ENCODE data around the gene FBXL16.
A peak's percentile ranks its signal among the peaks of the same experiment; 100 is the strongest.

FBXL16 gene

DNA sequence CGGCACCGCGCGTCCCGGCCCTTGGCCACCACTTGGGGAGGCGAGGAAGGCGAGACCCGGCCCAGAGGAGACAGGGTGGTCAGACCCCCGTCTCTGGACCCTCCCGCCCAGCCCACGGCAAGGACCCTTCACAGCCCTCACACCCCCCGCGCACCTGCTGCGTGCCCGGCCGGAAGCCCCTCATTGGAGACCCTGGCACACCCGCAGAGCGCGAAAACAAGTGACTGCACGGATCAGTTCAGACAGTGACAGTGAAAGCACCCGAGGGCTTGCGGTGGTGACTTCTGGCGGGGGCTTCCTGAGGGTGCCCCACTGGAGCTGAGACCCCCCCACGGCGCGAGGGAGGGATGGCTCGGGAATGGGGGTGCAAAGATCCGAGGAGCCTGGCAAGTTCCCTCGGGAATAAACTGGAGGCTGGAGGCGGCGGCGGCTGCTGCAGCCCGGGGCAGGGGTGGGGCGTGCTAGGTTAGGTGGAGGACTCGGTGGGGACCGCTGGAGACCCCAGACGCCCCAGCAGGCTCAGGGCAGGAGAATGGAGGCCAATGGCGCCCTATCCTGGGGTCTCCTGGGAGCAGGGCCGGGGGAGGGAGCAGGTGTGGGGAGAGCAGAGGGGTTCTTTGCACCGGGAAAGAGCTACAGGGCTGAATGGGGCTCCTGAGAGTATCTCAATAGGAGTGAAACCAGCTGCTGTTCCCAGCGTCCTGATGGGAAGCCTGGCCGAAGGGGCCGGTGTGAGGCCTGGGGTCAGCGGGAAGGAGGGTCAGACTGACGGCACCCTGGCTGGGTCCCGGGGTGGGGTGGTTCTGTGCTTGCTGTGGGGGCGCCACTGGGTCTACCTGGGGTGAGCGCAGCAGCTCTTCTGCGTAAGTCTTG lies 824 bp upstream of the FBXL16 start (continued):
- TF ChIP-seq, protein P1, sequence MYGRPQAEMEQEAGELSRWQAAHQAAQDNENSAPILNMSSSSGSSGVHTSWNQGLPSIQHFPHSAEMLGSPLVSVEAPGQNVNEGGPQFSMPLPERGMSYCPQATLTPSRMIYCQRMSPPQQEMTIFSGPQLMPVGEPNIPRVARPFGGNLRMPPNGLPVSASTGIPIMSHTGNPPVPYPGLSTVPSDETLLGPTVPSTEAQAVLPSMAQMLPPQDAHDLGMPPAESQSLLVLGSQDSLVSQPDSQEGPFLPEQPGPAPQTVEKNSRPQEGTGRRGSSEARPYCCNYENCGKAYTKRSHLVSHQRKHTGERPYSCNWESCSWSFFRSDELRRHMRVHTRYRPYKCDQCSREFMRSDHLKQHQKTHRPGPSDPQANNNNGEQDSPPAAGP (tag by site-specific recombination; IDR thresholded peaks at IDR 0.05), result 0 out of 2 replicates have a peak, but pooled peaks have one; percentile 26
- TF ChIP-seq, protein P2, sequence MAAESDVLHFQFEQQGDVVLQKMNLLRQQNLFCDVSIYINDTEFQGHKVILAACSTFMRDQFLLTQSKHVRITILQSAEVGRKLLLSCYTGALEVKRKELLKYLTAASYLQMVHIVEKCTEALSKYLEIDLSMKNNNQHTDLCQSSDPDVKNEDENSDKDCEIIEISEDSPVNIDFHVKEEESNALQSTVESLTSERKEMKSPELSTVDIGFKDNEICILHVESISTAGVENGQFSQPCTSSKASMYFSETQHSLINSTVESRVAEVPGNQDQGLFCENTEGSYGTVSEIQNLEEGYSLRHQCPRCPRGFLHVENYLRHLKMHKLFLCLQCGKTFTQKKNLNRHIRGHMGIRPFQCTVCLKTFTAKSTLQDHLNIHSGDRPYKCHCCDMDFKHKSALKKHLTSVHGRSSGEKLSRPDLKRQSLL (tag by site-specific recombination; IDR thresholded peaks at IDR 0.05), result no peak
- TF ChIP-seq ZNF785 (tag by site-specific recombination; IDR thresholded peaks at IDR 0.05), result no peak
- TF ChIP-seq, protein P3, sequence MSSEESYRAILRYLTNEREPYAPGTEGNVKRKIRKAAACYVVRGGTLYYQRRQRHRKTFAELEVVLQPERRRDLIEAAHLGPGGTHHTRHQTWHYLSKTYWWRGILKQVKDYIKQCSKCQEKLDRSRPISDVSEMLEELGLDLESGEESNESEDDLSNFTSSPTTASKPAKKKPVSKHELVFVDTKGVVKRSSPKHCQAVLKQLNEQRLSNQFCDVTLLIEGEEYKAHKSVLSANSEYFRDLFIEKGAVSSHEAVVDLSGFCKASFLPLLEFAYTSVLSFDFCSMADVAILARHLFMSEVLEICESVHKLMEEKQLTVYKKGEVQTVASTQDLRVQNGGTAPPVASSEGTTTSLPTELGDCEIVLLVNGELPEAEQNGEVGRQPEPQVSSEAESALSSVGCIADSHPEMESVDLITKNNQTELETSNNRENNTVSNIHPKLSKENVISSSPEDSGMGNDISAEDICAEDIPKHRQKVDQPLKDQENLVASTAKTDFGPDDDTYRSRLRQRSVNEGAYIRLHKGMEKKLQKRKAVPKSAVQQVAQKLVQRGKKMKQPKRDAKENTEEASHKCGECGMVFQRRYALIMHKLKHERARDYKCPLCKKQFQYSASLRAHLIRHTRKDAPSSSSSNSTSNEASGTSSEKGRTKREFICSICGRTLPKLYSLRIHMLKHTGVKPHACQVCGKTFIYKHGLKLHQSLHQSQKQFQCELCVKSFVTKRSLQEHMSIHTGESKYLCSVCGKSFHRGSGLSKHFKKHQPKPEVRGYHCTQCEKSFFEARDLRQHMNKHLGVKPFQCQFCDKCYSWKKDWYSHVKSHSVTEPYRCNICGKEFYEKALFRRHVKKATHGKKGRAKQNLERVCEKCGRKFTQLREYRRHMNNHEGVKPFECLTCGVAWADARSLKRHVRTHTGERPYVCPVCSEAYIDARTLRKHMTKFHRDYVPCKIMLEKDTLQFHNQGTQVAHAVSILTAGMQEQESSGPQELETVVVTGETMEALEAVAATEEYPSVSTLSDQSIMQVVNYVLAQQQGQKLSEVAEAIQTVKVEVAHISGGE (tag by site-specific recombination; conservative IDR thresholded peaks at IDR 0.05; ENCODE audit: low read depth), result no peak
- TF ChIP-seq ZNF792 (tag by site-specific recombination; IDR thresholded peaks at IDR 0.05), result no peak
- no peak for TF ChIP-seq ZNF426 (tag by site-specific recombination; IDR thresholded peaks at IDR 0.05)
- no peak for TF ChIP-seq ZNF223 (tag by site-specific recombination; IDR thresholded peaks at IDR 0.05)
- TF ChIP-seq ZNF169 (tag by site-specific recombination; IDR thresholded peaks at IDR 0.05), result no peak
- TF ChIP-seq, protein P4, sequence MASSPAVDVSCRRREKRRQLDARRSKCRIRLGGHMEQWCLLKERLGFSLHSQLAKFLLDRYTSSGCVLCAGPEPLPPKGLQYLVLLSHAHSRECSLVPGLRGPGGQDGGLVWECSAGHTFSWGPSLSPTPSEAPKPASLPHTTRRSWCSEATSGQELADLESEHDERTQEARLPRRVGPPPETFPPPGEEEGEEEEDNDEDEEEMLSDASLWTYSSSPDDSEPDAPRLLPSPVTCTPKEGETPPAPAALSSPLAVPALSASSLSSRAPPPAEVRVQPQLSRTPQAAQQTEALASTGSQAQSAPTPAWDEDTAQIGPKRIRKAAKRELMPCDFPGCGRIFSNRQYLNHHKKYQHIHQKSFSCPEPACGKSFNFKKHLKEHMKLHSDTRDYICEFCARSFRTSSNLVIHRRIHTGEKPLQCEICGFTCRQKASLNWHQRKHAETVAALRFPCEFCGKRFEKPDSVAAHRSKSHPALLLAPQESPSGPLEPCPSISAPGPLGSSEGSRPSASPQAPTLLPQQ (tag by site-specific recombination; IDR thresholded peaks at IDR 0.05), result no peak
- TF ChIP-seq ZNF214 (tag by site-specific recombination; IDR thresholded peaks at IDR 0.05; ENCODE audit: borderline replicate concordance), result no peak
- no peak for TF ChIP-seq ZBTB48 (tag by site-specific recombination; IDR thresholded peaks at IDR 0.05)
- TF ChIP-seq REPIN1 (tag by site-specific recombination; IDR thresholded peaks at IDR 0.05; ENCODE audit: low read depth), result no peak
- no peak for TF ChIP-seq ZNF302 (tag by site-specific recombination; IDR thresholded peaks at IDR 0.05; ENCODE audit: low read depth)
- TF ChIP-seq ZNF76 (tag by site-specific recombination; IDR thresholded peaks at IDR 0.05; ENCODE audit: borderline replicate concordance, low read depth), result no peak
- no peak for TF ChIP-seq ZNF23 (tag by site-specific recombination; IDR thresholded peaks at IDR 0.05; ENCODE audit: borderline replicate concordance)
- TF ChIP-seq KLF10 (tag by site-specific recombination; IDR thresholded peaks at IDR 0.05), result 0 out of 2 replicates have a peak, but pooled peaks have one; percentile 0
- no peak for TF ChIP-seq ZNF2 (tag by site-specific recombination; IDR thresholded peaks at IDR 0.05)
- peak; percentile 82 for TF ChIP-seq ZBTB7A (tag by site-specific recombination; IDR thresholded peaks at IDR 0.05; ENCODE audit: low read depth)
- no peak for TF ChIP-seq ZNF629 (tag by site-specific recombination; IDR thresholded peaks at IDR 0.05)
- no peak for TF ChIP-seq ZNF529 (tag by site-specific recombination; IDR thresholded peaks at IDR 0.05; ENCODE audit: insufficient replicate concordance)
- no peak for TF ChIP-seq ZBTB17 (tag by site-specific recombination; IDR thresholded peaks at IDR 0.05)
- TF ChIP-seq ZNF791 (tag by site-specific recombination; IDR thresholded peaks at IDR 0.05), result no peak
- no peak for TF ChIP-seq ZNF768 (tag by site-specific recombination; IDR thresholded peaks at IDR 0.05)
- no peak for TF ChIP-seq ZSCAN30 (tag by site-specific recombination; IDR thresholded peaks at IDR 0.05)
- TF ChIP-seq ZNF10 (tag by site-specific recombination; IDR thresholded peaks at IDR 0.05), result peak; percentile 12; the same call in 1 of the 2 replicates
- TF ChIP-seq ZNF571 (tag by site-specific recombination; IDR thresholded peaks at IDR 0.05), result no peak
- peak; percentile 46; the same call in 1 of the 2 replicates for TF ChIP-seq SCRT2 (tag by site-specific recombination; IDR thresholded peaks at IDR 0.05)
- TF ChIP-seq MEIS1 (CRISPR knock-in tag; IDR thresholded peaks at IDR 0.05; ENCODE audit: borderline replicate concordance), result no peak
- no peak for TF ChIP-seq BCL11A (tag by site-specific recombination; IDR thresholded peaks at IDR 0.05; ENCODE audit: low read depth)
- TF ChIP-seq ZNF707 (tag by site-specific recombination; IDR thresholded peaks at IDR 0.05), result no peak
- TF ChIP-seq ZNF558 (tag by site-specific recombination; IDR thresholded peaks at IDR 0.05), result no peak
- no peak for TF ChIP-seq ZBTB21 (tag by site-specific recombination; IDR thresholded peaks at IDR 0.05)
- TF ChIP-seq ZNF19 (tag by site-specific recombination; IDR thresholded peaks at IDR 0.05; ENCODE audit: low read depth), result no peak

Data from HEK293 (cell line).